Left lung (tissue), 10 donors: ENCODE measurements around the gene GFM2. TPM values are rescaled to one million over a fixed set of nuclear protein-coding genes. Genes with fewer than 3 reads are reported as not detected.
"Not testable (repeated sequence)": the region's sequence is repeated elsewhere in the genome, so short reads cannot be mapped to it uniquely, and the experiment has no call there.

Source experiments
- ATAC-seq: fragments of 200-7000 bp; cut with Tn5 transposase; one replicate; pipeline ENCODE4 v1.9.1; 2020; ENCODE audit warnings: moderate library complexity
- DNase-seq, 4 donors: peaks; one replicate each; pipeline ENCODE4 v3.0.0-alpha.2; 2013 to 2020
- H3K27ac ChIP-seq, 2 donors: fragments of 200-600 bp; sonication (generic) in 1 of 2; one replicate each; pipeline versions ENCODE4 v1.5.0 to v1.8.0; 2020 to 2021
- H3K27me3 ChIP-seq, 2 donors: fragments of 200-600 bp; sonication (generic) in 1 of 2; one replicate each; pipeline versions ENCODE4 v1.5.0 to v1.8.0; 2020 to 2021
- H3K36me3 ChIP-seq, 2 donors: fragments of 200-600 bp; sonication (generic) in 1 of 2; one replicate each; pipeline versions ENCODE4 v1.5.0 to v1.8.0; 2020 to 2021
- H3K4me1 ChIP-seq, 2 donors: fragments of 200-600 bp; one replicate each; pipeline ENCODE4 v1.8.0; 2021
- H3K4me3 ChIP-seq, 2 donors: fragments of 200-600 bp; sonication (generic) in 1 of 2; one replicate each; pipeline versions ENCODE4 v1.5.0 to v1.8.0; 2020 to 2021; ENCODE audit warnings: mild to moderate bottlenecking in 1 of 2
- H3K9me3 ChIP-seq, 2 donors: fragments of 200-600 bp; sonication (generic) in 1 of 2; one replicate each; pipeline versions ENCODE4 v1.5.0 to v1.8.0; 2020 to 2021
- CTCF ChIP-seq, 2 donors: fragments of 200-600 bp; sonication (generic) in 1 of 2; IDR thresholded peaks; one replicate each; pipeline versions ENCODE4 v1.5.0 to v1.8.0; 2021; ENCODE audit warnings: antibody characterized with exemption in 2 of 2
- intact Hi-C, 2 donors: fragments of 100-400 bp; cut with DNase I; formaldehyde crosslinking; loops; one replicate each; pipeline versions ENCODE4 v1.11.2 to v1.14.2; 2022
- polyA plus RNA-seq, 6 donors: library from polyadenylated mRNA; unstranded; fragments of 120-200 nt; gene quantifications; one replicate each; pipeline ENCODE4 v1.2.1, GENCODE V29; 2013; ENCODE audit not compliant: insufficient read length in 6 of 6
- total RNA-seq, 2 donors: library from RNA; stranded (reverse); fragmentation: NEBNext Ultra II Directional; extraction: Animal tissue kit (Norgen Biotek cat#: 25700); gene quantifications; one replicate each; pipeline ENCODE4 v1.2.1, GENCODE V29; 2021
- donor health status: DM: no; HTN: yes; CAD: no.
- donor health status: DM: no; HTN: no; CAD: no.

Gene GFM2
- total and polyA plus RNA-seq, 8 donors: 23.4 to 49.7 (median 42.8) TPM

DNA sequence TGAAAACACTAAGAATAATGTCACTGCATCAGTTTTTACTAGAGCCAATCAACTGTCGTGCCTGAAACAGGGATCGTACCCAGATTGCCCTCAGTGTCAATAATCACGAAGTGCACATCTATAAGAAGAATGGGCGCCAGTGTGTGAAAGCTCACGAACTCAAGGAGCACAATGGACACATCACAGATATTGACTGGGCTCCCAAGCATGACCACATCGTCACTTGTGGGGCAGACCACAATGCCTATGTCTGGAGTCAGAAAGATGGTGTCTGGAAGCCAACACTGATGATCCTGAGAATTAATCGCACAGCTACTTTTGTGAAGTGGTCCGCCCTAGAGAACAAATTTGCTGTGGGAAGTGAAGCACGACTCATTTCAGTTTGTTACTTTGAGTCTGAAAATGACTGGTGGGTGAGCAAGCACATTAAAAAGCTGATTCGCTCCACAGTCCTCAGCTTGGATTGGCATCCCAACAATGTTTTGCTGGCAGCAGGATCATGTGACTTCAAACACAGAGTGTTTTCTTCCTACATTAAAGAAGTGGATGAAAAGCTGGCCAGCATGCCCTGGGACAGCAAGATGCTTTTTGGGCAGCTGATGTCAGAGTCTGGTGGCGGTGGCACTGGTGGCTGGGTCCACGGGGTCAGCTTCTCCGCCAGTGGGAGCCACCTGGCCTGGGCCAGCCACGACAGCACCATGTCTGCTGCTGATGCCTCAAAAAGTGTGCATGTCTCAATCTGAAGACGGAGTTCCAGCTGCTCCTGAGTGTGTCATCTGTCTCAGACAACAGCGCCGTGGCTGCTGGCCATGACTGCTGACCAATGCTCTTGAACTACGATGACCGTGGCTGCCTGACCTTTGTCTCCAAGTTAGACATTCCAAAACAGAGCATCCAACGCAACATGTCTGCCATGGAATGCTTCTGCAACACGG lies 32.3 kb upstream of the GFM2 start:
- H3K4me1 ChIP-seq: no peaks in the 10 kb centered on the region
- no peak for DNase-seq
- intact Hi-C loops: no loop called here
- TF ChIP-seq CTCF (IDR thresholded peaks at IDR 0.05): no peak
- no peak overlapping the region for H3K27ac ChIP-seq
- H3K9me3 ChIP-seq: no peaks in the 10 kb centered on the region
- H3K4me3 ChIP-seq: no peak overlapping the region
- no peaks in the 10 kb centered on the region for H3K36me3 ChIP-seq
- peaks cover 0 to 3% of the 10 kb centered on the region in 2 donors for H3K27me3 ChIP-seq
- ATAC-seq: no peak

DNA sequence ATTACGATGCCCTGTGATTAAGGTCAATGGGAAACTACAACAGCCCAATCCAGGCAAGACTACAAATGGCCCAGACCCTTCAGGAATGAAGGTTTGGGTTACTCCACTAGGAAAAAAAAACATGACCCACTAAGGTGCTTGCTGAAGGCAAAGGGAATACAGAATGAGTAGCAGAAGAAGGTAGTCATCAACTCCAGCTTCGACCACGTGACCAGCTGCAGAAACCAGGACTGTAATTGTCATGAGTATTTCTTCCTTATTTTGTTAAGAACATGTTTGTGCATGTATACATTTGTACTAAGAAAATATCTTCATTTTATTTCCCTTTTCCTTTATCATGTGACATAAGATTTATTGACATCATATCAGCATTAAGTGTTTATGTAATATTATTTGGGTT lies 24.8 kb upstream of the GFM2 start:
- ATAC-seq, H3K4me3 ChIP-seq, H3K27ac ChIP-seq, DNase-seq, H3K27me3 ChIP-seq, H3K9me3 ChIP-seq, H3K36me3 ChIP-seq, intact Hi-C loops, H3K4me1 ChIP-seq: not testable (repeated sequence)

- DNase-seq (no peak), ATAC-seq (no peak)
- intact Hi-C loops: no loop called here
- H3K27ac ChIP-seq: no peak overlapping the region
- TF ChIP-seq CTCF (IDR thresholded peaks at IDR 0.05): no peak
- no peak overlapping the region for H3K4me3 ChIP-seq
- no peaks in the 10 kb centered on the region for H3K4me1 ChIP-seq
- no peaks in the 10 kb centered on the region for H3K9me3 ChIP-seq
- no peaks in the 10 kb centered on the region for H3K27me3 ChIP-seq
- no peaks in the 10 kb centered on the region for H3K36me3 ChIP-seq
These were observed 20.5 kb upstream of the GFM2 start for GRCh38 chr5:74787424-74787823.

GRCh38 chr5:74786851-74787250 lies 19.9 kb upstream of the GFM2 start:
- H3K4me1 ChIP-seq: no peaks in the 10 kb centered on the region
- H3K27me3 ChIP-seq: no peaks in the 10 kb centered on the region
- H3K36me3 ChIP-seq: no peaks in the 10 kb centered on the region
- no peak for DNase-seq
- ATAC-seq: no peak
- no peak overlapping the region for H3K4me3 ChIP-seq
- no peaks in the 10 kb centered on the region for H3K9me3 ChIP-seq
- intact Hi-C loops: no loop called here
- no peak for TF ChIP-seq CTCF (IDR thresholded peaks at IDR 0.05)
- no peak overlapping the region for H3K27ac ChIP-seq

- intact Hi-C loops: no loop called here
These were observed 11.7 kb upstream of the GFM2 start for GRCh38 chr5:74778609-74779008.

More at GRCh38 chr5:74778609-74779008, 11.7 kb upstream of the GFM2 start:
- ATAC-seq (no peak), DNase-seq (no peak)
- Histone ChIP-seq H3K36me3 (peaks cover 0 to 50% of the 10 kb centered on the region in 2 donors), H3K4me3 (no peak overlapping the region), H3K4me1 (no peaks in the 10 kb centered on the region), H3K9me3 (no peaks in the 10 kb centered on the region), H3K27me3 (no peaks in the 10 kb centered on the region), H3K27ac (no peak overlapping the region)
- no peak for TF ChIP-seq CTCF (IDR thresholded peaks at IDR 0.05)
